ENCODE results near the gene MOB3A.

DNA sequence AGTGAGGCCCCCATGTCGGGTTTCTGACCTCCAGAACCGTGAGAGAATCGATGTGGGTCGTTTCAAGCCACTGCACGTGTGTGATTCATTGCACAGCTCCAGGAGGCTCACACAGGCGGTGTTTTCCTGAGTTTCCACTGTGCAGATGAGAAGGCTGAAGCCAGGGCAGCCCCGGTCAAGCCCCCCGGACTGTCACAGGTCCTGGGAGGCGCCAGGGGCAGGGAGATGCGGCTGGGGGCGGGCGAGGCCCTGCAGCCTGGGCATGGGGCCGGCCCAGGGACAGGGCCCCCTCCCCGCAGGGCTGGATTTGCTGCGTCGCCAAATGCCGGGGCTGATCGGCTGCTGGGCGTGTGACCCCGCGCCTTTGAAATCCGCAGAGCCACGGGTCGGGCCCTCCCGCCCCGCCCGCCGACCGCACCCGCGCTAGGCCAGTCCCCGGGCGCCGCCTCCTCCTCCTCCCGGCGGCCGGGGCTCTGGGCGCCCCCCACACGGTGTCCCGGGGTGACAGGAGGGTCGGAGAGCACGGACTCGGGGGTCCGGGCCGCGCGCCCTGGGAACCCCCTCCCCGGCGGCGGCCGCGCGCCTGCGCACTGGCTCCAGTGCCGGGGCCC lies 35.1 kb downstream of the MOB3A start:
- TF ChIP-seq, protein P1, sequence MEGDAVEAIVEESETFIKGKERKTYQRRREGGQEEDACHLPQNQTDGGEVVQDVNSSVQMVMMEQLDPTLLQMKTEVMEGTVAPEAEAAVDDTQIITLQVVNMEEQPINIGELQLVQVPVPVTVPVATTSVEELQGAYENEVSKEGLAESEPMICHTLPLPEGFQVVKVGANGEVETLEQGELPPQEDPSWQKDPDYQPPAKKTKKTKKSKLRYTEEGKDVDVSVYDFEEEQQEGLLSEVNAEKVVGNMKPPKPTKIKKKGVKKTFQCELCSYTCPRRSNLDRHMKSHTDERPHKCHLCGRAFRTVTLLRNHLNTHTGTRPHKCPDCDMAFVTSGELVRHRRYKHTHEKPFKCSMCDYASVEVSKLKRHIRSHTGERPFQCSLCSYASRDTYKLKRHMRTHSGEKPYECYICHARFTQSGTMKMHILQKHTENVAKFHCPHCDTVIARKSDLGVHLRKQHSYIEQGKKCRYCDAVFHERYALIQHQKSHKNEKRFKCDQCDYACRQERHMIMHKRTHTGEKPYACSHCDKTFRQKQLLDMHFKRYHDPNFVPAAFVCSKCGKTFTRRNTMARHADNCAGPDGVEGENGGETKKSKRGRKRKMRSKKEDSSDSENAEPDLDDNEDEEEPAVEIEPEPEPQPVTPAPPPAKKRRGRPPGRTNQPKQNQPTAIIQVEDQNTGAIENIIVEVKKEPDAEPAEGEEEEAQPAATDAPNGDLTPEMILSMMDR (IDR thresholded peaks at IDR 0.05): no peak
- TF ChIP-seq POLR2A (IDR thresholded peaks at IDR 0.05): peak; percentile 75 to 93
